Activated naive CD8-positive, alpha-beta T cell treated with anti-CD3 and anti-CD28 coated beads, Interleukin-2, amount 50 U/mL, for 24 hours (primary cell): Measurements from ENCODE around the gene MYO6.

ENCODE experiments used
- ATAC-seq: fragments of 150-1000 bp; cut with Tn5 transposase; one replicate; pipeline ENCODE4 v1.10.0; 2021
- DNase-seq: peaks from one replicate; pipeline ENCODE4 v3.0.0; 2021
- H3K27ac Mint-ChIP-seq: one replicate; pipeline ENCODE4 v1.8.0; 2021; ENCODE audit warnings: mild to moderate bottlenecking, mixed read lengths
- H3K27me3 Mint-ChIP-seq: one replicate; pipeline ENCODE4 v1.8.0; 2021; ENCODE audit warnings: mixed read lengths
- H3K36me3 Mint-ChIP-seq: one replicate; pipeline ENCODE4 v1.8.0; 2021; ENCODE audit warnings: low read depth, mixed read lengths
- H3K4me1 Mint-ChIP-seq: one replicate; pipeline ENCODE4 v1.8.0; 2021; ENCODE audit warnings: mixed read lengths
- H3K4me3 Mint-ChIP-seq: one replicate; pipeline ENCODE4 v1.8.0; 2021; ENCODE audit warnings: mild to moderate bottlenecking, moderate library complexity, mixed read lengths
- H3K9me3 Mint-ChIP-seq: one replicate; pipeline ENCODE4 v1.8.0; 2021; ENCODE audit warnings: mixed read lengths

MYO6 gene

GRCh38 chr6:75794351-75794846 lies 45.4 kb downstream of the MYO6 start:
- Mint-ChIP-seq H3K9me3 (no peaks in the 10 kb centered on the region), H3K4me3 (no peak overlapping the region), H3K36me3 (no peaks in the 10 kb centered on the region), H3K4me1 (no peaks in the 10 kb centered on the region), H3K27ac (no peak overlapping the region), H3K27me3 (peaks cover 9% of the 10 kb centered on the region)
- DNase-seq (no peak), ATAC-seq (no peak)

- H3K4me1 Mint-ChIP-seq: no peaks in the 10 kb centered on the region
- H3K36me3 Mint-ChIP-seq: no peaks in the 10 kb centered on the region
- no peak overlapping the region for H3K4me3 Mint-ChIP-seq
- peaks cover 9% of the 10 kb centered on the region for H3K27me3 Mint-ChIP-seq
- DNase-seq (no peak), ATAC-seq (no peak)
- no peaks in the 10 kb centered on the region for H3K9me3 Mint-ChIP-seq
- H3K27ac Mint-ChIP-seq: no peak overlapping the region
Measured at GRCh38 chr6:75794954-75795739, 46.1 kb downstream of the MYO6 start.

DNA sequence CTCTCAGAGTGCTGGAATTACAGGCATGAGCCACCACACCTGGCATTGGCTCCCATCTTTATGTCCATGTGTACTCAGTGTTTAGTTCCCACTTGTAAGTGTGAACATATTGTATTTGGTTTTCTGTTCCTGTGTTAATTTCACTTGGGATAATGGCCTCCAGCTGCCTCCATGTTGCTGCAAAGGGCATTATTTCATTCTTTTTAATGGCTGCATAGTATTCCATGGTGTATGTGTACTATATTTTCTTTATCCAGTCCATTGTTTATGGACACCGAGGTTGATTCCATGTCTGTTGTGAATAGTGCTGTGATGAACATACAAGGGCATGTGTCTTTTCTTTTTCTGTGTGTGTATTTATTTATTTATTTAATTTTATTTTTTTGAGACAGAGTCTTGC lies 47.7 kb downstream of the MYO6 start:
- no peak overlapping the region for H3K27ac Mint-ChIP-seq
- H3K27me3 Mint-ChIP-seq: peaks cover 9% of the 10 kb centered on the region
- no peak overlapping the region for H3K4me3 Mint-ChIP-seq
- no peaks in the 10 kb centered on the region for H3K4me1 Mint-ChIP-seq
- ATAC-seq (no peak), DNase-seq (no peak)
- no peaks in the 10 kb centered on the region for H3K9me3 Mint-ChIP-seq
- no peaks in the 10 kb centered on the region for H3K36me3 Mint-ChIP-seq

DNA sequence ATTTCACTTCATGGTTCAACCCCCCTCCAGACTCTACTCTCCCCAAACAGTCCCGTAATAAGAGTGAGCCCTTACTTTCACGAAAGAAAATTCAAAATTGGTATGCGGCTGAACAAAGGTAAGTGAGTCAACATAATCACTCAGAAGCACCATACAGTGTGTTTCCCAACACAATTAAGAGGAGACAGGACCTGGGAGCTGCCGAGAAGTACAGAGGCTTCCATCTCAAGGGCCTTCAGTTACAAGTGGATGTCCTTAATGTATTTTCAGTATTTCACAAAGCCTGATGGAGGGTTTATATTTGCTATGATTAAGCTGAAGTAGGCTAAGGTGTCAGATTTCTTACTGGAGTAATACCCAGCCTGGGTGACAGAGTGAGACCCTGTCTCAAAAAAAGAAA lies 51.1 kb downstream of the MYO6 start:
- ATAC-seq: no peak
- Mint-ChIP-seq H3K27me3 (peaks cover 5% of the 10 kb centered on the region), H3K4me1 (no peaks in the 10 kb centered on the region), H3K9me3 (no peaks in the 10 kb centered on the region), H3K4me3 (no peak overlapping the region), H3K36me3 (no peaks in the 10 kb centered on the region), H3K27ac (no peak overlapping the region)
- no peak for DNase-seq

DNA sequence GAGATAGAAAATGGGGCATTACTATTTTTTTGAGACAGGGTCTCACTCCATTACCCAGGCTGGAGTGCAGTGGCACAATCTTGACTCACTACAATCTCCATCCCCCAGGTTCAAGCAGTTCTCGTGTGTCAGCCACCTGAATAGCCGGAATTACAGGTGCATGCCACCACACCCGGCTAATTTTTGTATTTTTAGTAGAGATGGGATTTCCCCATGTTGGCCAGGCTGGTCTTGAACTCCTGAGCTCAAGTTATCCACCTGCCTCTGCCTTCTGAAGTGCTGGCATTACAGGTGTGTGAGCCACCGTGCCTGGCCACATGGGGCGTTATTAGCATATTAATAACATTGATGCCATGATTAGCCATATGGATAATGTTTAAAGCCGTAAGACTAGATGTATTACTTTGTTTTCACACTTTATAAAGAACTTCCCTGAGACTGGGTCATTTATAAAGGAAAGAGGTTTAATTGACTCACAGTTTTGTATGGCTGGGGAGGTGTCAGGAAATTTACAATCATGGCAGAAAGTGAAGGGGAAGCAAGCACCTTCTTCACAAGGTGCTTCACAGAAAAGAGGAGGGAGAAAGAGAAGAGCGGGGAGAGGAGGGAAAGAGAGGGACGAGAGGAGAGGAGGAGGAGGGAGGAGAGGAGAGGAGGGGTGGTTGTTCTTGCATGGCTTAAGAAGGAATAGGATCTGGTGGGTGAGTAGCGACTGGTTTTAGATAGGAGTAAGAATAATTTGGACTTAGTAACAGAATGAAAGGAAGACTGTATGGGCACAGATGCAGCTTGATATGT lies 51.9 kb downstream of the MYO6 start:
- DNase-seq (no peak), ATAC-seq (no peak)
- Mint-ChIP-seq H3K4me1 (no peaks in the 10 kb centered on the region), H3K4me3 (no peak overlapping the region), H3K27me3 (peaks cover 5% of the 10 kb centered on the region), H3K9me3 (no peaks in the 10 kb centered on the region), H3K36me3 (no peaks in the 10 kb centered on the region), H3K27ac (no peak overlapping the region)

- no peak overlapping the region for H3K27ac Mint-ChIP-seq
- no peaks in the 10 kb centered on the region for H3K9me3 Mint-ChIP-seq
- DNase-seq: no peak
- H3K4me3 Mint-ChIP-seq: no peak overlapping the region
- H3K36me3 Mint-ChIP-seq: no peaks in the 10 kb centered on the region
- no peaks in the 10 kb centered on the region for H3K4me1 Mint-ChIP-seq
- ATAC-seq: no peak
- peaks cover 3% of the 10 kb centered on the region for H3K27me3 Mint-ChIP-seq
Measured at GRCh38 chr6:75802366-75802765, 53.3 kb downstream of the MYO6 start.

- H3K4me1 Mint-ChIP-seq: no peaks in the 10 kb centered on the region
- no peak for ATAC-seq
- H3K9me3 Mint-ChIP-seq: peaks cover 4% of the 10 kb centered on the region
- H3K4me3 Mint-ChIP-seq: no peak overlapping the region
- no peak overlapping the region for H3K27ac Mint-ChIP-seq
- H3K36me3 Mint-ChIP-seq: no peaks in the 10 kb centered on the region
- no peak for DNase-seq
- H3K27me3 Mint-ChIP-seq: peaks cover 3% of the 10 kb centered on the region
Measured at GRCh38 chr6:75808507-75808906, 59.5 kb downstream of the MYO6 start.

DNA sequence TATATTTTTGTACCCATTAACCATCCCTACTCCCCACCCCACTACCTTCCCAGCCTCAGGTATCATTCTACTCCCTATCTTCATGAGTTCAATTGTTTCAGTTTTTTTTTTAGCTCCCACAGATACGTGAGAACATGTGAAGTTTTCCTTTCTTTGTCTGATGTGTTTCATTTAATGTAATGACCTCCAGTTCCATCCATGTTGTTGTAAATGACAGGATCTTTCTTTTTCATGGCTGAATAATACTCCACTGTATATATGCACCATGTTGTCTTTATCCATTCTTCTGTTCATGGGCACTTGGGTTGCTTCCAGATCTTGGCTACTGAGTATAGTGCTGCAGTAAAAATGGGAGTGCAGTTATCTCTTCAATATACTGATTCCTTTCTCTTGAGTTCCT lies 63.5 kb downstream of the MYO6 start:
- Mint-ChIP-seq H3K36me3 (no peaks in the 10 kb centered on the region), H3K4me3 (no peak overlapping the region)

GRCh38 chr6:75813476-75814250 lies 64.6 kb downstream of the MYO6 start:
- Mint-ChIP-seq H3K27me3 (peaks cover 3% of the 10 kb centered on the region), H3K9me3 (peaks cover 4% of the 10 kb centered on the region), H3K36me3 (no peaks in the 10 kb centered on the region), H3K4me3 (no peak overlapping the region), H3K4me1 (no peaks in the 10 kb centered on the region), H3K27ac (no peak overlapping the region)
- DNase-seq: no peak
- ATAC-seq: no peak

More for the DNA sequence above, 63.5 kb downstream of the MYO6 start:
- ATAC-seq: no peak
- peaks cover 3% of the 10 kb centered on the region for H3K27me3 Mint-ChIP-seq
- peaks cover 4% of the 10 kb centered on the region for H3K9me3 Mint-ChIP-seq
- no peaks in the 10 kb centered on the region for H3K4me1 Mint-ChIP-seq
- no peak overlapping the region for H3K27ac Mint-ChIP-seq
- no peak for DNase-seq

DNA sequence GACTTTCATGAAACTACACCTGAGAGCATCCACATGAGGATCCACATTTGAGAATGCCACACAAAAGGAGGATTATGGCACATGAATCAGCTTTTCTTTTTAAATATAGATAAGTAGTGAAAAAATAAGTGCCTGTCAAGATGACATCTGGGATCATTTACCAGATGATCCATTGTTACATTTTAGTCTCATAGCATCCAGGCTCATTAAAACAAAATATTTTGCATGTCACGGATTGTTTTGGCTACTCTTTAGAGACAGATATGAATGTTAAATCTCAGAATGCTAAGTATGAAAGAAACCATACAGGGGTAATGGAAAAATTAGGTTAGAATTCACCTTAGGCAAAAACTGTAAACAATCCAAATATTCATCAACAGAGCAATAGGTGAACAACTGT lies 66.7 kb downstream of the MYO6 start:
- Mint-ChIP-seq H3K4me1 (no peaks in the 10 kb centered on the region), H3K27ac (no peak overlapping the region), H3K9me3 (peaks cover 4% of the 10 kb centered on the region), H3K4me3 (no peak overlapping the region), H3K36me3 (no peaks in the 10 kb centered on the region), H3K27me3 (peaks cover 3% of the 10 kb centered on the region)
- ATAC-seq (no peak), DNase-seq (no peak)

GRCh38 chr6:75818098-75818855 lies 69.2 kb downstream of the MYO6 start:
- Mint-ChIP-seq H3K27me3 (peaks cover 2% of the 10 kb centered on the region), H3K36me3 (no peaks in the 10 kb centered on the region), H3K4me3 (no peak overlapping the region), H3K4me1 (no peaks in the 10 kb centered on the region), H3K9me3 (no peaks in the 10 kb centered on the region), H3K27ac (no peak overlapping the region)
- DNase-seq: no peak
- no peak for ATAC-seq

- Mint-ChIP-seq H3K4me3 (no peak overlapping the region), H3K4me1 (no peaks in the 10 kb centered on the region), H3K27ac (no peak overlapping the region), H3K9me3 (no peaks in the 10 kb centered on the region), H3K27me3 (peaks cover 2% of the 10 kb centered on the region), H3K36me3 (no peaks in the 10 kb centered on the region)
- ATAC-seq (no peak), DNase-seq (no peak)
Measured at GRCh38 chr6:75819776-75820487, 70.9 kb downstream of the MYO6 start.

DNA sequence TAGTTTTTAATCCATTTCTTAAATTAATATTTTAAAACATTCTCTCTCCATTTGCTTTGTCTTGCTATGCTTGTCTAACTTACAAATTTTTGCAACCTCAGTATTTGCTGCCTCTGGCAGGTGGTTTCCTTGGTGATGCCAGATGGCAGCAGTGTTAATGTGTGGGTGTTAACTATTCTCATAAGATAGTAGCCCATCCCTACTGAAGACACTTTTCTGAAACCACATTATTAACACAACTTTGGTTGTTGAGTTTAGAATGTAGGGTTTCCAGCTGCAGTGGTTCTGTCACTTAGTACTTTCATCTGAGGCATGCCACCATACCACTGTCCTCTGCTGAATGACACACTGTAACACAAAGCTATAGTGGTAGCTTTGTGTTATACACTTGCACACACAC lies 75.1 kb downstream of the MYO6 start:
- no peaks in the 10 kb centered on the region for H3K36me3 Mint-ChIP-seq
- H3K27me3 Mint-ChIP-seq: peaks cover 2% of the 10 kb centered on the region
- DNase-seq (no peak), ATAC-seq (no peak)
- no peaks in the 10 kb centered on the region for H3K9me3 Mint-ChIP-seq
- H3K4me1 Mint-ChIP-seq: no peaks in the 10 kb centered on the region
- H3K4me3 Mint-ChIP-seq: no peak overlapping the region
- H3K27ac Mint-ChIP-seq: no peak overlapping the region
